GM20000 (cell line): ENCODE results near the gene DPM2.

Experiments
- DNase-seq: peaks from one replicate; pipeline ENCODE4 v3.0.0; 2012; ENCODE audit warnings: low spot score
- CTCF ChIP-seq: IDR thresholded peaks from 2 replicates; pipeline ENCODE4 v1.5.1; 2012; ENCODE audit warnings: mild to moderate bottlenecking, control low read depth; ENCODE audit errors: extremely low read depth, missing control alignments

The DPM2 gene

GRCh38 chr9:127934248-127934647, 3.4 kb downstream of the DPM2 start:
- no peak for DNase-seq
- TF ChIP-seq CTCF, result no peak

GRCh38 chr9:127931092-127931881, 6.4 kb downstream of the DPM2 start:
- peak; percentile 61 for DNase-seq
- no peak for TF ChIP-seq CTCF

GRCh38 chr9:127930231-127931091, 7.2 kb downstream of the DPM2 start, which contains the start of gene PIP5KL1:
Gene PIP5KL1 (minus strand): TSS chr9:127930777. CDS start chr9:127930752, 25 bp downstream.
- peak; percentile 96 for DNase-seq
- no peak for TF ChIP-seq CTCF

GRCh38 chr9:127929625-127929979, 8.1 kb downstream of the DPM2 start:
- TF ChIP-seq CTCF, result no peak
- DNase-seq, result no peak

GRCh38 chr9:127928676-127929624, 8.7 kb downstream of the DPM2 start:
- TF ChIP-seq CTCF, result no peak
- DNase-seq, result no peak

- no peak for DNase-seq
- TF ChIP-seq CTCF, result no peak
Observed at GRCh38 chr9:127927988-127928675, 9.5 kb downstream of the DPM2 start.
